HS-27A (cell line): ENCODE data around the gene TRIM37.
A peak's percentile ranks its signal among the peaks of the same experiment; 100 is the strongest.
"Not testable (repeated sequence)": the region's sequence is repeated elsewhere in the genome, so short reads cannot be mapped to it uniquely, and the experiment has no call there.

Experiments
- DNase-seq: peaks from one replicate; pipeline ENCODE4 v3.0.0-alpha.2; 2012; ENCODE audit warnings: low read depth, missing footprints

Gene TRIM37

GRCh38 chr17:59108400-59109102, 1.9 kb upstream of the TRIM37 start:
- DNase-seq, result no peak

- DNase-seq, result no peak
Measured at GRCh38 chr17:59107306-59107670, 608 bp upstream of the TRIM37 start.

GRCh38 chr17:59105852-59106462, 723 bp downstream of the TRIM37 start:
- DNase-seq, result peak; percentile 31

GRCh38 chr17:59101178-59101577, 5.5 kb downstream of the TRIM37 start:
- no peak for DNase-seq

- no peak for DNase-seq
Measured at GRCh38 chr17:59097876-59098275, 8.8 kb downstream of the TRIM37 start.

GRCh38 chr17:59094861-59095530, 11.7 kb downstream of the TRIM37 start:
- no peak for DNase-seq

- peak; percentile 92 for DNase-seq
Measured at GRCh38 chr17:59093702-59094231, 12.9 kb downstream of the TRIM37 start.

GRCh38 chr17:59093145-59093701, 13.5 kb downstream of the TRIM37 start:
- DNase-seq, result no peak

- not testable (repeated sequence) for DNase-seq
Measured at GRCh38 chr17:59090593-59090992, 16.1 kb downstream of the TRIM37 start.

GRCh38 chr17:59084154-59084553, 22.5 kb downstream of the TRIM37 start:
- no peak for DNase-seq

- DNase-seq, result no peak
Measured at GRCh38 chr17:59074494-59074893, 32.2 kb downstream of the TRIM37 start.

GRCh38 chr17:59073972-59074371, 32.7 kb downstream of the TRIM37 start:
- DNase-seq, result no peak

GRCh38 chr17:59069856-59070255, 36.8 kb downstream of the TRIM37 start:
- DNase-seq, result no peak

GRCh38 chr17:59067756-59068155, 38.9 kb downstream of the TRIM37 start:
- no peak for DNase-seq

- DNase-seq, result no peak
Measured at GRCh38 chr17:59067340-59067739, 39.3 kb downstream of the TRIM37 start.

GRCh38 chr17:59062509-59062908, 44.2 kb downstream of the TRIM37 start:
- no peak for DNase-seq

- DNase-seq, result no peak
Measured at GRCh38 chr17:59056857-59057256, 49.8 kb downstream of the TRIM37 start.

GRCh38 chr17:59049798-59050197, 56.9 kb downstream of the TRIM37 start:
- no peak for DNase-seq

- no peak for DNase-seq
Measured at GRCh38 chr17:59047616-59048015, 59.1 kb downstream of the TRIM37 start.

- DNase-seq, result no peak
Measured at GRCh38 chr17:59046192-59046591, 60.5 kb downstream of the TRIM37 start.

- no peak for DNase-seq
Measured at GRCh38 chr17:59038734-59039133, 67.9 kb downstream of the TRIM37 start.

- no peak for DNase-seq
Measured at GRCh38 chr17:59037960-59038359, 68.7 kb downstream of the TRIM37 start.

GRCh38 chr17:59030811-59031210, 75.9 kb downstream of the TRIM37 start:
- no peak for DNase-seq
